ENCODE data around the gene NAPSA. TPM values are rescaled to one million over a fixed set of nuclear protein-coding genes. Genes with fewer than 3 reads are reported as not detected.

NAPSA gene
- total and polyA plus RNA-seq, 9 of the 15 experiments (the other 6 are each of a cell fraction or from before 2014, with no cell fraction given), result 0.25 to 1.9 (median 0.69) TPM

DNA sequence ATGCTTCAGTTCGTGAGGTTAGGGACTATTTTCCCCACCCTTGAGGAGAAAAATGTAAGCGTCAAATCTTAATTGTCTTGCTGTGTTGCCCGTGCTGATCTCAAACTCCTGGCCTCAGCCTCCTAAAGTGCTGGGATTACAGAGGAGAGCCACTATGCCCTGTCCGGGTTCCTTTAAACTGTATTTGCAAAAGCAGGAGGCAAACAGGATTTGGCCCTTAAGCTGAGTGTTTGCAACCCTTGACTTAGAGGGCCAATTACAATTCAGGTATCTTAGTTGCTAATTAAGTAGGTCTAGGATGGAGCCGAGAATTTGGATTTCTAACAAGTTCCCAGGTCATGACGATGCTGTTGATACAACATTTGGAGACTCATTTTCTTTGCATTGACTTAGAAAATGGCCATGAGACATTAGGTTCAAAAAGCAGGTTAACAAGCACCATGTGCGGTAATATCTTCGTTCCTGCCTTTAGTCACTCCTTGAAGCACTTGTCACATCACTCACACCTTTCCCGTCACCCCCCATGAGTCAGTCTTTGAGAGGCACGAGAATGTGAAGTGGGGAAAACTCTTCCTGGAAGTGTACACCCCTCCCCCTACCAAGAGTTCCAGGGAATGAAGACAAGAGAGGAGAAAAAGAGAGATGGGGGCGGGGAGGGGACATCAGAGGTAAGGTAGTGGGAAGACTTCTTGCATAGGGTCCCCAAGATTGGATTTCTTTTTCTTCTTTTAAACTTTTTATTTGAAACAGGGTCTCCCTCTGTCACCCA is 2.6 kb downstream of the NAPSA start (continued):
- TF ChIP-seq MGA (IDR thresholded peaks at IDR 0.05) (peak; percentile 83), PTTG1 (tag; IDR thresholded peaks at IDR 0.05; ENCODE audit: low read depth) (no peak), HBP1 (CRISPR knock-in tag; IDR thresholded peaks at IDR 0.05) (no peak), SMARCE1 (IDR thresholded peaks at IDR 0.05) (0 out of 2 replicates have a peak, but pooled peaks have one; percentile 9), CXXC5 (CRISPR knock-in tag; IDR thresholded peaks at IDR 0.05) (peak; percentile 65), GATAD2A (IDR thresholded peaks at IDR 0.05) (peak; percentile 54; the same call in 1 of the 2 replicates), ZC3H4 (CRISPR knock-in tag; IDR thresholded peaks at IDR 0.05; ENCODE audit: borderline replicate concordance) (no peak)
- TF ChIP-seq, protein P1, sequence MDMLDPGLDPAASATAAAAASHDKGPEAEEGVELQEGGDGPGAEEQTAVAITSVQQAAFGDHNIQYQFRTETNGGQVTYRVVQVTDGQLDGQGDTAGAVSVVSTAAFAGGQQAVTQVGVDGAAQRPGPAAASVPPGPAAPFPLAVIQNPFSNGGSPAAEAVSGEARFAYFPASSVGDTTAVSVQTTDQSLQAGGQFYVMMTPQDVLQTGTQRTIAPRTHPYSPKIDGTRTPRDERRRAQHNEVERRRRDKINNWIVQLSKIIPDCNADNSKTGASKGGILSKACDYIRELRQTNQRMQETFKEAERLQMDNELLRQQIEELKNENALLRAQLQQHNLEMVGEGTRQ (CRISPR knock-in tag; IDR thresholded peaks at IDR 0.05), result no peak
- TF ChIP-seq, protein P2, sequence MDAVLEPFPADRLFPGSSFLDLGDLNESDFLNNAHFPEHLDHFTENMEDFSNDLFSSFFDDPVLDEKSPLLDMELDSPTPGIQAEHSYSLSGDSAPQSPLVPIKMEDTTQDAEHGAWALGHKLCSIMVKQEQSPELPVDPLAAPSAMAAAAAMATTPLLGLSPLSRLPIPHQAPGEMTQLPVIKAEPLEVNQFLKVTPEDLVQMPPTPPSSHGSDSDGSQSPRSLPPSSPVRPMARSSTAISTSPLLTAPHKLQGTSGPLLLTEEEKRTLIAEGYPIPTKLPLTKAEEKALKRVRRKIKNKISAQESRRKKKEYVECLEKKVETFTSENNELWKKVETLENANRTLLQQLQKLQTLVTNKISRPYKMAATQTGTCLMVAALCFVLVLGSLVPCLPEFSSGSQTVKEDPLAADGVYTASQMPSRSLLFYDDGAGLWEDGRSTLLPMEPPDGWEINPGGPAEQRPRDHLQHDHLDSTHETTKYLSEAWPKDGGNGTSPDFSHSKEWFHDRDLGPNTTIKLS (IDR thresholded peaks at IDR 0.05; ENCODE audit: borderline replicate concordance, low read depth), result no peak

Measured in K562 (cell line).